ENCODE measurements around the gene PDE3B. TPM values are rescaled to one million over a fixed set of nuclear protein-coding genes. Genes with fewer than 3 reads are reported as not detected.

Gene PDE3B
- total and polyA plus RNA-seq, 12 donors, result 0.42 to 4.2 (median 1.9) TPM

GRCh38 chr11:14812757-14813156 is 169.2 kb downstream of the PDE3B start:
- TF ChIP-seq, protein P1, sequence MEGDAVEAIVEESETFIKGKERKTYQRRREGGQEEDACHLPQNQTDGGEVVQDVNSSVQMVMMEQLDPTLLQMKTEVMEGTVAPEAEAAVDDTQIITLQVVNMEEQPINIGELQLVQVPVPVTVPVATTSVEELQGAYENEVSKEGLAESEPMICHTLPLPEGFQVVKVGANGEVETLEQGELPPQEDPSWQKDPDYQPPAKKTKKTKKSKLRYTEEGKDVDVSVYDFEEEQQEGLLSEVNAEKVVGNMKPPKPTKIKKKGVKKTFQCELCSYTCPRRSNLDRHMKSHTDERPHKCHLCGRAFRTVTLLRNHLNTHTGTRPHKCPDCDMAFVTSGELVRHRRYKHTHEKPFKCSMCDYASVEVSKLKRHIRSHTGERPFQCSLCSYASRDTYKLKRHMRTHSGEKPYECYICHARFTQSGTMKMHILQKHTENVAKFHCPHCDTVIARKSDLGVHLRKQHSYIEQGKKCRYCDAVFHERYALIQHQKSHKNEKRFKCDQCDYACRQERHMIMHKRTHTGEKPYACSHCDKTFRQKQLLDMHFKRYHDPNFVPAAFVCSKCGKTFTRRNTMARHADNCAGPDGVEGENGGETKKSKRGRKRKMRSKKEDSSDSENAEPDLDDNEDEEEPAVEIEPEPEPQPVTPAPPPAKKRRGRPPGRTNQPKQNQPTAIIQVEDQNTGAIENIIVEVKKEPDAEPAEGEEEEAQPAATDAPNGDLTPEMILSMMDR (IDR thresholded peaks at IDR 0.05), result no peak
- no peak for TF ChIP-seq POLR2A (IDR thresholded peaks at IDR 0.05)
- Histone ChIP-seq H3K27ac (no peak overlapping the region), H3K36me3 (replicated peaks in 1 of 2) (no peaks in the 10 kb centered on the region), H3K4me3 (no peak overlapping the region), H3K27me3 (no peaks in the 10 kb centered on the region), H3K4me1 (replicated peaks in 1 of 2) (no peaks in the 10 kb centered on the region), H3K9me3 (replicated peaks in 1 of 3) (no peaks in the 10 kb centered on the region)
- intact Hi-C loops (cut with DNase I), result no loop called here
- 94 to 97% (median 94%) methylated on average over 3 of the region's 3 CpGs for WGBS, 4 donors
- DNase-seq, result no peak

GRCh38 chr11:14813516-14813915 is 169.9 kb downstream of the PDE3B start:
- no peaks in the 10 kb centered on the region for H3K9me3 ChIP-seq (replicated peaks in 1 of 3)
- DNase-seq, result no peak
- no peak overlapping the region for H3K4me3 ChIP-seq
- TF ChIP-seq POLR2A (IDR thresholded peaks at IDR 0.05), result no peak
- TF ChIP-seq, protein P1 (IDR thresholded peaks at IDR 0.05), result no peak
- no peak overlapping the region for H3K27ac ChIP-seq
- no peaks in the 10 kb centered on the region for H3K27me3 ChIP-seq
- intact Hi-C loops (cut with DNase I), result no loop called here
- no peaks in the 10 kb centered on the region for H3K4me1 ChIP-seq (replicated peaks in 1 of 2)
- H3K36me3 ChIP-seq (replicated peaks in 1 of 2), result no peaks in the 10 kb centered on the region

DNA sequence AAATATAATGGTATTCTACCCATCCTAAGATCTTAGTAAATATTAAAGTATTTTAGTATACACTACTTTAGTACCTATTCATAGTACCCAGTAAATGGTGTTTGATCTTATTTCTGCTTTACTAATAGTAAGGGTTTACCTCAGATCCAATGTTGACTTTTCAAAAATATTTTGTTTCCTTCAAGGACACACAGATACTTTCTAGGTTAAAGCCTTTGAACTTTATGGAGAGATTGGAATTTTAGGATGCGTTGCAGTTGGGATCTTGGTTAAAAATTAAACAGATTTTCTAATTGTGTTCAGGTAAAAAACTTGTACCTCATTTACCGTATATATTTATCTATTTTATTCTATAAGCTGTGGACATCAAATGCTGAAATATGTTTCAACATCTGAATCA is 175.2 kb downstream of the PDE3B start:
- intact Hi-C loops (cut with DNase I), result no loop called here
- Histone ChIP-seq H3K4me1 (replicated peaks in 1 of 2) (no peaks in the 10 kb centered on the region), H3K9me3 (replicated peaks in 1 of 3) (no peaks in the 10 kb centered on the region), H3K4me3 (no peak overlapping the region), H3K27ac (no peak overlapping the region), H3K36me3 (replicated peaks in 1 of 2) (no peaks in the 10 kb centered on the region), H3K27me3 (no peaks in the 10 kb centered on the region)
- WGBS, 4 donors, result 73 to 86% (median 82%) methylated on average over 2 of the region's 2 CpGs
- DNase-seq, result no peak
- TF ChIP-seq, protein P1 (IDR thresholded peaks at IDR 0.05), result no peak
- no peak for TF ChIP-seq POLR2A (IDR thresholded peaks at IDR 0.05)

DNA sequence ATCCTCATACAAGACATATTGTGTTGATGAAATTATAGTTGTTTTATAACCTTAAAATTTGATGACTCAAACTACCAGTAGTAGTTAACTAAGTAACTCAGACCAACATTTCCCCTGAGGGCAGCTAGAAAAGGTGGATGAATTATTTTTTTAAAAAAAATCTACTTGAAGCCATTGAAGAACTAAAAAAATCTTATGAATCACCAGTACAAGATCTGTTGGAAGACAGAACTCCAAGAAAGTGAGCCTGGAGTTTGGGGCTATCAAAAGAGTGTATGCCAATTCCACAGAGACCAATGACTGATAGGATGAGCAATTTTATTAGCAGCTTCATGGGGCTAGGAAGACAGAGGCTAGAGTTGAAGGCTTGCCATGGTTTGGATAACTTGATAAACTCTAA is 176.0 kb downstream of the PDE3B start:
- no peaks in the 10 kb centered on the region for H3K4me1 ChIP-seq (replicated peaks in 1 of 2)
- DNase-seq, result no peak
- H3K36me3 ChIP-seq (replicated peaks in 1 of 2), result no peaks in the 10 kb centered on the region
- no peaks in the 10 kb centered on the region for H3K27me3 ChIP-seq
- TF ChIP-seq, protein P1 (IDR thresholded peaks at IDR 0.05), result no peak
- no peak for TF ChIP-seq POLR2A (IDR thresholded peaks at IDR 0.05)
- no peak overlapping the region for H3K27ac ChIP-seq
- no peak overlapping the region for H3K4me3 ChIP-seq
- H3K9me3 ChIP-seq (replicated peaks in 1 of 3), result no peaks in the 10 kb centered on the region
- intact Hi-C loops (cut with DNase I), result no loop called here

Measured in adrenal gland (tissue), 12 donors.